NCI-H69 (cell line): ENCODE results near the gene TYSND1.
"Not testable (repeated sequence)": the region's sequence is repeated elsewhere in the genome, so short reads cannot be mapped to it uniquely, and the experiment has no call there.

Experiments
- DNase-seq: peaks from one replicate; lab custom pipeline; 2025; lab: John Stamatoyannopoulos, UW

The TYSND1 gene

DNA sequence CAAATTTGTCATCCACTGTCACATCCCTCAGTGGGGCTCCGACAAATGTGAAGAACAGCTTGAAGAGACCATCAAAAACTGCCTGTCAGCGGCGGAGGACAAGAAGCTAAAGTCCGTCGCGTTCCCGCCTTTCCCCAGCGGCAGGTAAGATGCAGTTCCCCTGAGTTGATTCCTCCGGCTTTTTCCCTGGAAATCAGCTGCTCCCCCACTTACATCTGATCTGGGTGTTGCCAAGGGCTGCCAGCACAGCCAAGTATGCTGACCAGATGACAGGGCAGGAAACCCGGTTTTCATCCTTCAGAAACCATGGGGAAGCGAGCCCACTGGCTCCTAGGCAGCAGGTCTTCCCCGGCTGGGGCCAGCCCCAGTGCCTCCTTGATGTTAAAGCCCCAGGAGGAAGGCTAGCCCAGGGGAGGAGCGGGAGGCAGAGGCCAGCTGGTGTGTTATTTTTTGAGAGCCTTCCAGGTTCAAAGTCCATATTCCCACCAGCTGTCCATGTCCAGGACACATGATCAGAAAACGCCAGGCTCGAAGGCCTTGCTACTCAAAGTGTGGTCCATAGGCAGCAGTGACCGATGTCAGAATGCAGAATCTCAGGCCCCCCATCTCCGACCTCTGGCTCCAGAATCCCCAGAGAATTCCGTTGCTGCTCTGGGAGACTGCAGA is 37.3 kb downstream of the TYSND1 start:
- peak; percentile 4 for DNase-seq

GRCh38 chr10:70106958-70107791 is 39.3 kb downstream of the TYSND1 start:
- DNase-seq: peak; percentile 60

DNA sequence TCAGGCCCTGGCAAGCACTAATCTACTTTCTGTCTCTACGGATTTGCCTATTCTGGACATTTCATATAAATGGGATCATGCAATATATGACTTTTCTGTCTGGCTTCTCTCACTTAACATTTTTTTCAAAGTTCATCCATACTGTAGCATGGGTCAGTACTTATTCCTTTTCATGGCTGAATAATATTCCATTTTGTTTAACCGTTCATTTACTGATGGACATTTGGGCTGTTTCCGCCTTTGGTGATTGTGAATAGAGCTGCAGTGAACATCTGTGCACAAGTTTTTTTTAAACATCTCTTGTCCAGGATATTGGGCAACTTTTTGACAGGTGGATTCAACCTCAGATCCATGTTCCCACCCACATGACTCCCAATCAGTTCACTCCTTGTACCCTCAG is 44.8 kb downstream of the TYSND1 start:
- no peak for DNase-seq

- DNase-seq: not testable (repeated sequence)
Measured at GRCh38 chr10:70101068-70101562, 45.4 kb downstream of the TYSND1 start.

DNA sequence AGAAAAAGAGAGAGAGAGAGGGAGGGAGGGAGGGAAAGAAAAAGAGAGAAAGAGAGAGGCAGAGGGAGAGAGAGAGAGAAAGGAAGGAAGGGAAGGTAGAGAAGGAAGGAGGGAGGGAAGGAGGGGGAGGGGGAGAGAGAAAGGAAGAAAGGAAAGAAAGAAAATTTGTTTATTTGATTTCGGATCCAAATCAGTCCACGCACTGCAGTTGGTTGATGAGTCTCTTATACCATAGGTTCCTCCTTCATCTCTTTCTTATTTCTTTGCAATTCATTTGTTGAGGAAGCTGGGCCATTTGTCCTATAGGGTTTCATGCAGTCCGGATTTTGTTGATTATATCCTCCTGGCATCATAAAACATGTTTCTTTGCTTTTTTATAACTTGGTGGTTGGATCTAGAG is 48.2 kb downstream of the TYSND1 start:
- no peak for DNase-seq

- DNase-seq: no peak
Measured at GRCh38 chr10:70097459-70097858, 49.0 kb downstream of the TYSND1 start.

- DNase-seq: no peak
Measured at GRCh38 chr10:70096705-70097420, 49.6 kb downstream of the TYSND1 start.

- no peak for DNase-seq
Measured at GRCh38 chr10:70096016-70096704, 50.3 kb downstream of the TYSND1 start.

DNA sequence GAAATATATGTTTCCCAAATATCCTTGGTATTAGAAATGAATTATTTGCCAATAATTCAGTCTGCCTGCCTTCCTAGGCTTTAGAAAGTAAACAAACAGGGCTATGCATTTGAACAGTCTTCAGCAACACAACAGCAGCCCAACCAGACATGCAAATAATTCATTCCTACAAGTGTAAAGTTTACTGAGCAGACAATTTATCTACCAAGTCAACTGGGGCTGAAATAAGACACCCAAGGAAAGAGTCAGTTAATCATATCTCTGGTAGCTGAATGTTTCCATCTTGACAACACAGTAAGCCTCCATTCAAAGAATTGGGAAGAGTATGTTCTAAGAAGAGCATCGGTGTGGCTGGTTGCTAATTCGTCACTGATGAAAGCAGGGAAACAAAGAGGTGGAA is 52.2 kb downstream of the TYSND1 start:
- no peak for DNase-seq

DNA sequence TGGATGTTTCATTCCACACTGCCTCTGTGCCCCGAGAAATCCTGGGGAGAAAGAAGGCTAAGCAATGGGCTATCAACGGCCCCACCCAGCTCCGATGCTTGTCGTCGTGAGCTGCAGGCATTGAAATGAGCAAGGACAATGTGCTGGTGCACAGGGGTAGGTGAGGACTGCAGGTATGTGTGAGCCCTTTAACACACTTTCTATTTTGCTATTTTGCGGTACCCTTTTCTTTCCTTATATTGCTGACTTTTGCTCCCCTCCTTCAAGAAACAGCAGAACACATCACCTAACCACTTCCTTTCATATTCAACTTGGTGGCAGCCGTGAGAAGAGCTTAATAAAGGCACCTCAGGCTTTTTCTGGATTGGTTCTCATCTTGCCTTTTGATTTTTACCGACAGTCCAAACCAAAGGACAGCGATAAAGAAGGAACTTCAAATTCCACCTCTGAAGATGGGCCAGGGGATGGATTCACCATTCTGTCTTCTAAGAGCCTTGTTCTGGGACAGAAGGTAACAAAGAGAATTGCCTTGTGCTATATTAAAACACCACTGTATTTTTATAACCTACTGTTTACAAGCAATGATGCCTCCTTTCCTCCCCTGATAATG is 53.1 kb downstream of the TYSND1 start:
- no peak for DNase-seq

DNA sequence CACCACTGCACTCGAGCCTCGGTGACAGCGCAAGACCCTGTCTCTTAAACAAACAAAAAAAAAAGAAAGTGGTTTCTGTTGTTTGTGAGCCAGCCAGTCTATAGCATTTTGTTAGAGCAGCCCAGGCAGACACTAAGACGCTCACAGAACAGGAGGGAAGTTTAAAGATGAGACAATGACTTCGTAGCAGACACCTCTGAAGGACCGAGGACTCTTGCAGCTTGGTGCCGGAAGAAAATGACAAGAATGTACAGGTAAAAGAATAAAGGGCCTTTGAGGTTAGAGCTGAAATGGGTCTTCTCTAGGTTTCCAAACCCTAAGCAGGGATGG is 54.1 kb downstream of the TYSND1 start:
- DNase-seq: no peak

DNA sequence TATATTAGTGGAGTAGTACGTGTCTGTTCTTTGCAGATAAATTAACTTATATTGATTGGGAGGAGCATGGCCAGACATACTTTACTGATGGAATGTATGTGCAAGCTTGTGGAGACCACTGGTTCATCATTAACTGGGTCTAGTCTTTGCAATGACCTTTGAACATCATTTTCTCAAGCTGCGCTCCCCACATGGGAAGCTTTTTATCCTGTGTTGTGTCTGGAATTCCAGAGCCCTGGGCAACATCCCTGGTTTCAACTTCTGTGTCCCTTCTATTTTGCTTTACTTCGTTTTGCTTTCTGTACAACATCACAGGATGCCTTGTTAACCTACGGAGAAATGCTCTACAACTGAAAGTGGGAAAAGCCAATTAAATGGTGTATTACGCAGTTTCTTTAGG is 55.5 kb downstream of the TYSND1 start:
- no peak for DNase-seq

DNA sequence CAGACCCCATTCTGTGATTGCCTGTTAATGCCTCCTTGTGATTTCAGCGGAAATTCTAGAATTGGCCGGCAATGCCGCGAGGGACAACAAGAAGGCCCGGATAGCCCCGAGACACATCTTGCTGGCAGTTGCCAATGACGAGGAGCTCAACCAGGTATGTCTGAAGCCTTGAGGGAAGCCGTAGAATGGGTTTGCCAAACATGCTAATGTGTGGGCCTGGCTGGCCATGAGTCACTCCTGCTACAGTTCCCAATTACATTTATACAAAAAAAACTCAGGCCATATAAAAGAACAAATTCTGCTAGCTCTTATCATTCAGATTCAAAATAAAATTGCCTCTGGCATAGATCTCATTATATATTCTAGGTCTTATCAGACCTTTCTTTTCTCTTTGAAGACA is 56.5 kb downstream of the TYSND1 start:
- no peak for DNase-seq

- no peak for DNase-seq
Measured at GRCh38 chr10:70088308-70088698, 58.2 kb downstream of the TYSND1 start.
